ENCODE results near the gene PTPRD.

DNA sequence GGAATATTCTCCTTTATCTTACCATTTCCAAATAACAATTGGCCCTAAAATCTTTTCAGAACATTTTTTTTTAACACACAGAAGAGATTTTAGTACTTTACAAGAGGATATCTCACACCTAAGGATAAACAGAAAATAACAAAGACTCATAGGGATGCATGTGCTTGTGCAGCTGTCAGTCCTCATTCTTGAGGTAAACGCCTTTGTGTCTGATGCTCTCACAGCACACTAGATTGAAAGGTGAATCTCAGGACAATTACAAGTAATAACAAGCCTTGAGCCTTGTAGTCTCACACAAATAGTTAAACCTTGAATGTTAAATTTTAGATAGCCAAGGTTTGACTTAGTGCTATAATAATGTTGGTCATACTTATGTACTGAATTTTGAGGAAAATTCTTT is 439.2 kb downstream of the PTPRD start:
- TF ChIP-seq, protein P1, sequence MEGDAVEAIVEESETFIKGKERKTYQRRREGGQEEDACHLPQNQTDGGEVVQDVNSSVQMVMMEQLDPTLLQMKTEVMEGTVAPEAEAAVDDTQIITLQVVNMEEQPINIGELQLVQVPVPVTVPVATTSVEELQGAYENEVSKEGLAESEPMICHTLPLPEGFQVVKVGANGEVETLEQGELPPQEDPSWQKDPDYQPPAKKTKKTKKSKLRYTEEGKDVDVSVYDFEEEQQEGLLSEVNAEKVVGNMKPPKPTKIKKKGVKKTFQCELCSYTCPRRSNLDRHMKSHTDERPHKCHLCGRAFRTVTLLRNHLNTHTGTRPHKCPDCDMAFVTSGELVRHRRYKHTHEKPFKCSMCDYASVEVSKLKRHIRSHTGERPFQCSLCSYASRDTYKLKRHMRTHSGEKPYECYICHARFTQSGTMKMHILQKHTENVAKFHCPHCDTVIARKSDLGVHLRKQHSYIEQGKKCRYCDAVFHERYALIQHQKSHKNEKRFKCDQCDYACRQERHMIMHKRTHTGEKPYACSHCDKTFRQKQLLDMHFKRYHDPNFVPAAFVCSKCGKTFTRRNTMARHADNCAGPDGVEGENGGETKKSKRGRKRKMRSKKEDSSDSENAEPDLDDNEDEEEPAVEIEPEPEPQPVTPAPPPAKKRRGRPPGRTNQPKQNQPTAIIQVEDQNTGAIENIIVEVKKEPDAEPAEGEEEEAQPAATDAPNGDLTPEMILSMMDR (IDR thresholded peaks at IDR 0.05), result no peak
- no peak for TF ChIP-seq POLR2A (IDR thresholded peaks at IDR 0.05)

All from Peyer's patch (tissue), 4 donors.